Lower leg skin (tissue), 4 donors: ENCODE results near the gene TMEM151B. TPM values are rescaled to one million over a fixed set of nuclear protein-coding genes. Genes with fewer than 3 reads are reported as not detected.

Experiments
- DNase-seq, 2 donors: peaks; one replicate each; pipeline ENCODE4 v3.0.0-alpha.2; 2019; ENCODE audit warnings: low spot score in 2 of 2
- H3K4me3 ChIP-seq: fragments of 200-600 bp; sonication (generic); 2 replicates; pipeline ENCODE4 v1.5.1; 2017; ENCODE audit warnings: mild to moderate bottlenecking, low read depth; ENCODE audit not compliant: poor library complexity, severe bottlenecking
- CTCF ChIP-seq, 3 donors: fragments of 450-650 bp; IDR thresholded peaks; one replicate each; pipeline ENCODE4 v1.5.1; 2016; ENCODE audit warnings: antibody characterized with exemption in 3 of 3, mild to moderate bottlenecking in 3 of 3, moderate library complexity in 2 of 3
- POLR2A ChIP-seq, 2 donors: fragments of 450-650 bp; IDR thresholded peaks; one replicate each; pipeline ENCODE4 v1.6.1; 2016 to 2017; ENCODE audit warnings: antibody characterized with exemption in 2 of 2, mild to moderate bottlenecking in 1 of 2, moderate library complexity in 1 of 2
- WGBS, 2 donors: methylation state at CpG; one replicate each; pipeline ENCODE4 v1.1.5; 2018; 5-methylcytosine and 5-hydroxymethylcytosine counted together
- intact Hi-C: fragments of 100-400 bp; cut with DNase I; formaldehyde crosslinking; loops from one replicate; pipeline ENCODE4 v1.15.0; 2023; ENCODE audit warnings: low total_unique reads
- total RNA-seq, 4 donors: library from RNA; depleted of rRNA; stranded (reverse); fragments of >200 nt; gene quantifications; one replicate each; pipeline ENCODE4 v1.1.0, GENCODE V29; 2016

Gene TMEM151B
- total RNA-seq, 4 donors from 2014 or later, result 0.10 to 0.42 TPM; not detected in 2

GRCh38 chr6:44227148-44227793, 43.0 kb upstream of the TMEM151B start:
- no peak for TF ChIP-seq POLR2A (IDR thresholded peaks at IDR 0.05)
- TF ChIP-seq CTCF (IDR thresholded peaks at IDR 0.05), result no peak
- intact Hi-C loops, result no loop called here
- no peak overlapping the region for H3K4me3 ChIP-seq
- WGBS, 2 donors, result 34 to 72% methylated on average over 6 to 7 of the region's 7 CpGs
- DNase-seq, result no peak

- H3K4me3 ChIP-seq, result no peak overlapping the region
- 82 to 88% methylated on average over 6 of the region's 6 CpGs for WGBS, 2 donors
- DNase-seq, result no peak
- TF ChIP-seq POLR2A (IDR thresholded peaks at IDR 0.05) (no peak), CTCF (IDR thresholded peaks at IDR 0.05) (no peak)
- intact Hi-C loops, result no loop called here
These were observed 42.2 kb upstream of the TMEM151B start for GRCh38 chr6:44228031-44228430.

GRCh38 chr6:44228433-44228832, 41.8 kb upstream of the TMEM151B start:
- intact Hi-C loops, result no loop called here
- no peak overlapping the region for H3K4me3 ChIP-seq
- no peak for DNase-seq
- 86 to 89% methylated on average over 7 of the region's 7 CpGs for WGBS, 2 donors
- TF ChIP-seq POLR2A (IDR thresholded peaks at IDR 0.05), result no peak
- TF ChIP-seq CTCF (IDR thresholded peaks at IDR 0.05), result no peak

- DNase-seq, result no peak
- TF ChIP-seq CTCF (IDR thresholded peaks at IDR 0.05) (no peak), POLR2A (IDR thresholded peaks at IDR 0.05) (no peak)
- WGBS, 2 donors, result 72 to 87% methylated on average over 5 of the region's 5 CpGs
- H3K4me3 ChIP-seq, result no peak overlapping the region
- intact Hi-C loops, result no loop called here
These were observed 41.4 kb upstream of the TMEM151B start for GRCh38 chr6:44228836-44229235.

GRCh38 chr6:44229376-44230033, 40.7 kb upstream of the TMEM151B start:
- TF ChIP-seq POLR2A (IDR thresholded peaks at IDR 0.05), result no peak
- no peak for TF ChIP-seq CTCF (IDR thresholded peaks at IDR 0.05)
- no peak for DNase-seq
- intact Hi-C loops, result no loop called here
- 86 to 88% methylated on average over 11 of the region's 11 CpGs for WGBS, 2 donors
- no peak overlapping the region for H3K4me3 ChIP-seq
